ENCODE measurements around the gene GPR55. TPM values are rescaled to one million over a fixed set of nuclear protein-coding genes. Genes with fewer than 3 reads are reported as not detected.

The GPR55 gene
- total and polyA plus RNA-seq, 2 of the 8 experiments (the other 6 are each of a cell fraction or from before 2014, with no cell fraction given), result not detected

- peak overlapping the region; percentile 66 for H2BK15ac ChIP-seq (ENCODE audit: low read length)
- peak overlapping the region; percentile 94 for H2AFZ ChIP-seq (ENCODE audit: low read length)
- DNase-seq (ENCODE audit: low read depth in 1 of 2, low spot score in 2 of 2) (no peak), FAIRE-seq (peak; percentile 87)
- no peaks in the 10 kb centered on the region for H3K9me3 ChIP-seq (ENCODE audit: insufficient read depth in 2 of 2, low read depth in 1 of 2, low read length in 1 of 2)
- H3K4ac ChIP-seq (replicated peaks; ENCODE audit: insufficient read length, low read depth, low read length), result no peak overlapping the region
- H2BK12ac ChIP-seq (ENCODE audit: low read depth, low read length), result no peak overlapping the region
- peak overlapping the region; percentile 90 for H4K91ac ChIP-seq (replicated peaks; ENCODE audit: insufficient read length, low read length)
- no peak overlapping the region for H3K23ac ChIP-seq (ENCODE audit: insufficient read length)
- H2BK120ac ChIP-seq (replicated peaks; ENCODE audit: low read depth, low read length), result no peak overlapping the region
- H3K56ac ChIP-seq (replicated peaks; ENCODE audit: insufficient read length, low read depth, low read length), result no peak overlapping the region
- H2AK5ac ChIP-seq (ENCODE audit: low read depth, low read length), result no peak overlapping the region; the same call in 1 of the 2 replicates
- peak overlapping the region; percentile 26; the same call in 1 of the 2 replicates for H2BK5ac ChIP-seq (ENCODE audit: low read depth, low read length)
- H4K5ac ChIP-seq (ENCODE audit: insufficient read length, low read depth, low read length), result no peak overlapping the region
- H3K4me1 ChIP-seq (replicated peaks in 1 of 4; ENCODE audit: control insufficient read depth in 3 of 4, insufficient read depth in 4 of 4, low read length in 3 of 4), result peaks cover 5 to 29% (median 18%) of the 10 kb centered on the region in 4 experiments
- H3K18ac ChIP-seq (ENCODE audit: extremely low read depth, low read length), result peak overlapping the region; percentile 63
- H3K36me3 ChIP-seq (ENCODE audit: control insufficient read depth in 2 of 4, insufficient read depth in 4 of 4, low read length in 3 of 4), result no peaks in the 10 kb centered on the region
- H4K8ac ChIP-seq (ENCODE audit: extremely low read depth, insufficient read depth, low read length), result no peak overlapping the region; the same call in 1 of the 2 replicates
- 43% methylated on average over 13 of the region's 13 CpGs; no CpG with 5 or more reads in 1 of the 2 experiments for WGBS, 2 experiments (ENCODE audit: extremely low coverage in 1 of 2, insufficient coverage in 1 of 2, insufficient read length in 1 of 2, insufficient replicate concordance in 2 of 2, low coverage in 1 of 2, low lambda C conversion rate in 2 of 2, missing lambda C conversion rate in 1 of 2)
- ChIA-PET CTCF (ENCODE audit: partially characterized antibody) (interaction anchor here (0.6 to 3.3 kb wide), 16 partner anchors 9 to 191 kb away, joined by 3 to 18 read pairs (median 4); no protein-coding TSS in a partner anchor), POLR2A (ENCODE audit: partially characterized antibody) (interaction anchor here (0.7 to 2.8 kb wide), 6 partner anchors 9 to 41 kb away, joined by 3 to 17 read pairs (median 4); no protein-coding TSS in a partner anchor)
- H2BK20ac ChIP-seq (ENCODE audit: low read length), result peak overlapping the region; percentile 62; the same call in 1 of the 2 replicates
- H3K23me2 ChIP-seq (ENCODE audit: low read depth, low read length), result peaks cover 14% of the 10 kb centered on the region
- H3K79me1 ChIP-seq (ENCODE audit: low read depth, low read length), result peaks cover under 1% of the 10 kb centered on the region; the same call in 1 of the 2 replicates
- peaks cover 0 to 20% of the 10 kb centered on the region in 2 experiments; a peak in 3 of 4 replicates for H3K79me2 ChIP-seq (ENCODE audit: control insufficient read depth in 1 of 2, insufficient read depth in 2 of 2, low read length in 2 of 2)
- H4K20me1 ChIP-seq (replicated peaks in 1 of 2; ENCODE audit: control insufficient read depth in 1 of 2, insufficient read depth in 2 of 2, low read length in 2 of 2), result no peaks in the 10 kb centered on the region
- peak overlapping the region; percentile 10 to 54; a peak in 2 of 4 replicates for H3K4me2 ChIP-seq (ENCODE audit: insufficient read depth in 1 of 2, low read depth in 2 of 2, low read length in 2 of 2)
- H3K9ac ChIP-seq (replicated peaks in 1 of 4; ENCODE audit: extremely low read depth in 1 of 4, low read depth in 3 of 4, low read length in 3 of 4), result no peak overlapping the region
- no peaks in the 10 kb centered on the region; a peak in 1 of 7 replicates for H3K27me3 ChIP-seq (replicated peaks in 1 of 4; ENCODE audit: control insufficient read depth in 3 of 4, extremely low read depth in 1 of 4, insufficient read depth in 3 of 4, low read length in 3 of 4)
- no peak overlapping the region for H3K14ac ChIP-seq (ENCODE audit: insufficient read length)
- H3K27ac ChIP-seq (ENCODE audit: low read depth, low read length), result no peak overlapping the region
- no peak overlapping the region for H3K4me3 ChIP-seq (ENCODE audit: extremely low read depth in 1 of 4, insufficient read depth in 2 of 4, low read depth in 3 of 4, low read length in 4 of 4)
- TF ChIP-seq KDM5A (IDR thresholded peaks at IDR 0.05; ENCODE audit: low read length) (no peak), HDAC6 (IDR thresholded peaks at IDR 0.05; ENCODE audit: low read depth, low read length) (no peak), RNF2 (IDR thresholded peaks at IDR 0.05; ENCODE audit: borderline replicate concordance, low read depth, low read length, missing control alignments, poor library complexity, severe bottlenecking) (no peak), CBX8 (IDR thresholded peaks at IDR 0.05; ENCODE audit: borderline replicate concordance, low read depth, low read length) (no peak), MAX (IDR thresholded peaks at IDR 0.05) (no peak), ATF3 (IDR thresholded peaks at IDR 0.05; ENCODE audit: insufficient read depth, low read depth, low read length) (no peak), POLR2A (IDR thresholded peaks at IDR 0.05; ENCODE audit: control extremely low read depth in 1 of 2, low read depth in 2 of 2, low read length in 2 of 2) (0 out of 3 replicates have a peak, but pooled peaks of 1 of the 2 experiments have one; percentile 24), RBBP5 (IDR thresholded peaks at IDR 0.05; ENCODE audit: borderline replicate concordance, low read depth, low read length) (0 out of 2 replicates have a peak, but pooled peaks have one; percentile 27), TAF1 (IDR thresholded peaks at IDR 0.05; ENCODE audit: low read depth, low read length) (peak; percentile 37; the same call in 1 of the 2 replicates), KDM1A (IDR thresholded peaks at IDR 0.05; ENCODE audit: borderline replicate concordance, low read length) (no peak)
Measured at GRCh38 chr2:230861552-230862255, 63.3 kb downstream of the GPR55 start.

All from H1 (cell line).